Activated CD4-positive, alpha-beta T cell treated with anti-CD3 and anti-CD28 coated beads, Interleukin-2, amount 50 U/mL, for 1 hour (primary cell): ENCODE data around the gene CYP39A1.

Experiments used
- DNase-seq: peaks from one replicate; pipeline ENCODE4 v3.0.0-alpha.2; 2020

Gene CYP39A1

GRCh38 chr6:46586906-46587305, 65.7 kb downstream of the CYP39A1 start:
- DNase-seq = no peak

- no peak for DNase-seq
These were observed 68.0 kb downstream of the CYP39A1 start for GRCh38 chr6:46584586-46584985.

DNA sequence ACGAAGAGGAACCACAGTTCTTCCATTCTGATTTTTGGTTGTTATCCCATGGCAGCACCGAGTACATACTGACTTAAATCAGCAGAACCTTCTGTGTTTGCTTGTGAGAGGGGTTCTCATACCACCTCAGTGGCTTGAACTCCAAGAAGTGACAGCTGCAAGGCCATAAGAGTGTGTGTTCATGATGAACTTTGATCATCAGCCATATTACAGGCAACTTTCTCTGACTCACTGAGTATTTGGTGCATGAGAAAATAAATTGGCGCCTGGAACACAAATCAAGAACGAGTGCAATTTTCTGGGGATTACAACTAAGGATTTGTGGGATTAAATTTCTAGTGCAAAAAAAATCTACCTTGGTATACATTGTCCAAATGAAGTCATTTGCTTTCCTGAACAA, 68.9 kb downstream of the CYP39A1 start:
- DNase-seq = no peak

DNA sequence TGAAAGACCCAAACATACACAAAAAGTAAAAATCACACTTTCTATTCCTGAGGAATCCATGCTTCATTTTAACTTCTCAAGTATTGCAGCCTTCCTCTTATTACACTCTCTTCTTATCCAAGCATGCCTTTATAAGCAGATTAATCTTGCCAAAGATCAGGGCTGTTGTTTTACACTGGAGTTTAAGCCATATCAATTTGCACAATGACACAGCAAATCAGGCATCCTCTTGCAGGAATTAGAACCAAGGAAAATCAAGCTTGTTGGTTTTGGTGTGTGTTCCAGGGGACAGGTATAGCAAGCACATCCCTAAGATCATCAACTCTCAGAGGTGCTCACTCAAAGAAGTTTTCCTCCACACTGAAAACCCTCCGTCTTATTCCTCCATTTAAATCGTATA, 69.5 kb downstream of the CYP39A1 start:
- DNase-seq = no peak

- DNase-seq = no peak
These were observed 71.0 kb downstream of the CYP39A1 start for GRCh38 chr6:46581459-46582177.

GRCh38 chr6:46575530-46575929, 77.1 kb downstream of the CYP39A1 start:
- no peak for DNase-seq

DNA sequence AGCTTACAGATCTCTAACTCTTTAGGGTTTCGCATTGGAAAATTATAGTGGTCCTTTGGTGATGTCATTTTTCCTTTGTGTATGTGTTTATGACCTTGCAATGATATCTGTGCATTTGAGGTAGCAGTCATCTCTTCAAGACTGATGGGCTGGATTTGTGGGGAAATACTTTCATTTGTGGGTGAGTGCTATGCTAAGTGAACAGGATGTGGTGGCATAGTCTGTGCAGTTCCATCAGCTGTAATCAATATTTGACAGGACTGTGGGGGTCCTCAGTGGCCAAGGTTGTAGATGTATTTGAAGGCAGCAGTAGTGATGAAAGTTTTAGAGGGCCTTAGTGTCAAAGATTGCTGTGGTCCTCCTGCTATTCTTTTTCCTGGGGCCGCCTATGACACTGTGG, 79.5 kb downstream of the CYP39A1 start:
- no peak for DNase-seq

DNA sequence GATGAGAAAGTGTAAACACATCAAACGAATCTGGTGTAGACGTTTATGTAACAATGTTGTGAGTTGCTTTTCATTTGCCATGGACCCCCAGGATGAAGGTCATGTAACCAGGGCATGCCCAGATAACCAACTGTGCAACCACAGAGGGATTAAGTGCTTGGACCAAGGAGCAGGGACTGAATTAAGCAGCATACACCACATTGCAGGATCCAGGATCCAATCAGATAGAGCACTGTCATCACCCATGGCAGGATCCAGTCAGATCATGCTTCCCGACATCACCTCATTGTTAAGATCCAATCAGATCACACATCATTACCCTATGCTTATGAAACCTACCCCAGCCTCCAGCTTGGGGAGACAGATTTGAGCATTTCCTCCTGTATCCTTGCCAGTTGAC, 87.1 kb downstream of the CYP39A1 start:
- DNase-seq = no peak

GRCh38 chr6:46563924-46564323, 88.7 kb downstream of the CYP39A1 start:
- no peak for DNase-seq

- DNase-seq = no peak
These were observed 96.6 kb downstream of the CYP39A1 start for GRCh38 chr6:46556053-46556452.

DNA sequence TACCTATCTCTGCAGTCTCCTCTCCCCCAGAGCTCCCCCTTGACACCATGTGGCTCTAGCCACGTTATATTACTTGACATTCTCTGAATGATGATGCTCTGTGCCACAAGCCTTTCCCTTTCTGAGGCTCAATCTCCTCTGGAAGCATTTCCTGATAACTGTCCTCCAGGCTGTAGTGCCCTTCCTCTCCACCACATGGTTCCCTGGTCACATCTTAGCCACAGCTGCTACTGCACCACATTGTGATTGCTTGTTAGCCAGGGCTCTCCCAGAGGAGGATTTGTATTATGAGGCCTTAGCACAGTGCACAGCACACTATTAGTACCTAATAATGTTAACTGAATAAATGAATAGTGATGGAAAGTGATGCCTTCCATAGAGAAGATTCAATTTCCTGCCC, 97.5 kb downstream of the CYP39A1 start:
- no peak for DNase-seq

GRCh38 chr6:46549155-46549554, 103.5 kb downstream of the CYP39A1 start:
- no peak for DNase-seq

DNA sequence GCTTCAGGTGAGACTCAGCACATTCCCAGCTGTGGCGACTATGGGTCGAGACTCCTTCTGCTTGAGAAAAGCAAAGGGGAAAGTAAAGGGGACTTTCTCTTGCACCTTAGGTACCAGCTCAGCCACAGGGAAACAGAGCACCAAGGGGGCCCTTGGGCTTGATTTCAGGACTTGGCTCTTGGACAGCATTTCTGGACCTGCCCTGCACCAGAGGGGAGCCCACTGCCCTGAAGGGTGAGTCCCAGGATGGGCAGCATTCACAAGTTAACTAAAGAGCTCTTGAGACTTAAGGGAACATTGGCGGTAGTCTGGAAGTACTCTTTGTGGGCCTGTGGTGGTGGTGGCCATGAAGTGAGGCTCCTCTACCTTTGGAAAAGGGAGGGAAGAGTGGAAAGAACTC, 111.1 kb downstream of the CYP39A1 start:
- DNase-seq = no peak

DNA sequence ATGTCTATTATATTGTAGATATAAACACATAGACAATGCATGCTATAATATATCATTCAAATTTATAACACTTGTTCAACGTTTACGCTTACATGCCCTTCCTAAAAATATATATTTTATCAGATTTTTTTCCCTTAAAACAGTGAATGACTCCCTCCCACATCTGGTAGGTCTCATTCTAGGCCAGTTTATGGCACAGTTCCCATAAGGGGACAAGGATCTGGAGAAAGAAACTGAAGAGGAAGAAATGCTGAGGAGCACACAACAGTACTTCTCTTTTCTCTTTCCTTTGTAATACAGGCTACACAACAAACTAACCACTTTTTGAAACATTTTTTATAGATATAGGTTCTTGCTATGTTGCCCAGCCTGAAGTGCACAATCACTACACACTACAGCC, 112.8 kb downstream of the CYP39A1 start:
- no peak for DNase-seq

- DNase-seq = no peak
These were observed 113.7 kb downstream of the CYP39A1 start for GRCh38 chr6:46538800-46539480.

DNA sequence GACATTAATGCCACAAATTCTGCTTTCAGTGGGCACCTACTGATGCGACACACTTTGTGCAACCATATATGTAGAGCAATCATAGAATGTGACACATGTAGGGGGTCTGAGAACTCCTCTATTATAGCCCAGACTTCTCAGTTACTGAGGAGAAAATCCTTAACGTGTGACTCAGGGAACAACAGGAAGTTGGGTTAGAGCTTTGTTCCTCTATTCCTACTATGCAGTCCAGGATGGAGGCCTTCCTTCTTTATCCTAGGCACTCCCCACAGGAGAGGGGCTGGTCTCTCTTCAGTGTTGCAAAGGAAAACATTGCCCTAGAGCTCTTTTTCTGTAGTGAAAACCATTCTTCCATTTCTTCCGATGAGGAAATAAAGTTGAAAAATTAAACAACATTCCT, 121.7 kb downstream of the CYP39A1 start:
- no peak for DNase-seq

DNA sequence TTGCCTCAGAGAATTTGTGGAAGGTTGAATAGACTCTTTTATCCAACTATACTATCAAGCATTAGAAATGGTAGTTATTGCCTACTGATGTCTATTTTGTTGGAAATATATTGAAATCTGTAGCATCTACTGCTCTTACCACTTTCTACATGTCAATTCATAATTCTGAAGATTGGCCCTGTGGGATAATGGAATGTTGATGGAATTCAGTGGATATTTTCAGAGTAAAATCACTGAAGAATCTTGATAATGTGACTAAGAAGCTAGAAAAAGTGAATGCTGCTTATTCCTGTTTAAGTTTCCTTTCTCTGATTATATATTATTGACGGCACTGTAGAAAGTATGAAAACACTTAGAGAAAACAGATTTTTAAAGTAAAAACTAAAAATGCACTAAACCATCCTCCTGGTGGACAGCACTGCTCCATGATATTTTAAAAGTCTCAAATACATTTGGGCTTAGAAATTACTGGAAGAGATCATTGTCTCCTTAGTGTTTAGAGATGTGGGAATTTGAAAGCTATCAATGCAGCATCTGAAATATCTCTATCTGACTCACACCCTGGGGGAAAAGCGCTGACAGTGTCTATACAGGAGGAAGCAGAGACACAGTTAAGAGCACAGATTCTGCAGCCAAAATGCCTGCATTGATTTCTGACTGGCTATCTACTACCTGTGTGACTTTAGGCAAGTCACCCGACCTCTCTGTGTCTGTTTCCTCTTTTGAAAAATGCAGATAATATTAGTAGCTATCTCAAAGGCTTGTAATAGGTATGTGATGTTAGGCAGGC, 123.5 kb downstream of the CYP39A1 start:
- no peak for DNase-seq

- no peak for DNase-seq
These were observed 126.0 kb downstream of the CYP39A1 start for GRCh38 chr6:46526607-46527006.

DNA sequence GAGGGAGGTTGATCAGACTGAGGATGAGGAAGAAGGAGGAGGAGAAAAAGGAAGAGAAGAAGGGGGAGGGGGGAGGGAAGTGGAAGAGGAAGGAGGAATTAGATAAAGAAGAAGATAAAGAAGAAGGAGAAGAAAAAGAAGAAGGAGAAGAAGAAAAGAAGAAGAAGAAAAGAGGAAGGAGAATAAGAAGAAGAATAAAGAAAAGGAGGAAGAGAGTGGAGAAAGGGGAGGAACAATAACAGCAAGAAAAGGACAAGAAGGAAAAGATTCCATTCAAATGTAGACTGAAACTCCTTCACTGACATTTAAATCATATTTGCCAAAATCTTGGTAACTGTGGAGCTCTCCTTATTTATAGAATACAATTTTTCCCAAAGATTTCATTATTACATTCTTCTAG, 127.0 kb downstream of the CYP39A1 start:
- no peak for DNase-seq

DNA sequence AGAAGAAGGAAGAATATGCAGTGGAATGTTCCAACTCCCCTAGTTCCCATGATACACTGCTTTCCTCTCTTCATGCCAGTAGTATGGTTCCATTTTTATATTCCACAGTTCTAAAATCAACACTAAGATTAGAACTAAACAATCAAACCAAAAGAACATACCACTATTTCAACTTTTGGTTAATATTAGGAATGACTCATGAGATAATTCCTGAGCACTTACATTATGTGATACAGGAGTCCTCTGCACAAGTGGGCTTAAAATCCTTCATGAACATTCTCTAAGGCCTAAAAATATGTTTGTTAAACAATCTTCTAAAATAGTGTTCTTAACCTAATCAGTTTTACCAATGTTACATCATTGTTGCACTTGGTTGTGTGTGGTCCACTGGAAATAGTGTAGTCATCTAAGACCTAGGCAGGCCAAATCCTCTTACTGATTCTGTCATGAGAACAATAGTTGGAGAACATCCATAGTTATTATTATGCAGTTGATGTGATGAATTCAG, 131.1 kb downstream of the CYP39A1 start:
- no peak for DNase-seq

DNA sequence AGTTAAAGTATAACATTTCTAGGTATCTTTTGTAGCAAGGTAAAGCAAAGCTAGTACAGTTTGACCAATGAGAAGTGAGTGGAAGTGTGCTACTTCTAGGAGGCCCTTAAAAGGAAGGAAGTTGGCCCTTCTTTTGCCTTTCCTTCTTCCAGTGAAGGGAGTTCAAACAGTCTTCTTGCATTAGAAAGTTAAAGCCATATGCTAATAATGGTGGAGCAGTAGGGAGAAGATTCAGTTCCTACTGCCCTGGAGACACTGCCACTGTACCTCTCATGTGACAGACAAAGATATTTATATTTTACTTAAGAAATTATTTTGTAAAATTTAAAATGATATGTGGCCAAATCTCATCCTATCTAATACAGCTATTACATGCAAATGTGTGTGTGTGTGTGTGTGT, 135.4 kb downstream of the CYP39A1 start:
- no peak for DNase-seq

- DNase-seq = no peak
These were observed 139.1 kb downstream of the CYP39A1 start for GRCh38 chr6:46513533-46513932.

- DNase-seq = no peak
These were observed 141.3 kb downstream of the CYP39A1 start for GRCh38 chr6:46511320-46511719.

DNA sequence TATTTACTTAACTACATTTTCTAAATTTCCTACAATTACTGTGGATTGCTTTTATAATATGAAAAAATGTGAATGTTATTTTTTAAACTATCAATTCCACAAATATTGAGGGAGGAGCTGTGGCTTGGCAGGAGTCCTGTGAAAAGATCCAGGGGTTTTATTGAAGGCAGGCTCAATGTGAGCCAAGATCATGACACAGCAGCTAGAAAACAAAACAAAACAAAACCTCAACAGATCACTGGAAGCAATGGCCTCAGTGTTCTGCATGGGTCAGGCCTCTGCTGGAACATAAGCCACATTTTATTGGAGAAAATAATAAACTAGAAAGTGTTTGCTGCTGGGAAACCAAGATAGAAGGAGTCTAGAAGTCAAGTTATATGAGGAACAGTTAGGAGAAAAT, 142.0 kb downstream of the CYP39A1 start:
- DNase-seq = no peak
